ENCODE measurements around the gene FZD8.

DNA sequence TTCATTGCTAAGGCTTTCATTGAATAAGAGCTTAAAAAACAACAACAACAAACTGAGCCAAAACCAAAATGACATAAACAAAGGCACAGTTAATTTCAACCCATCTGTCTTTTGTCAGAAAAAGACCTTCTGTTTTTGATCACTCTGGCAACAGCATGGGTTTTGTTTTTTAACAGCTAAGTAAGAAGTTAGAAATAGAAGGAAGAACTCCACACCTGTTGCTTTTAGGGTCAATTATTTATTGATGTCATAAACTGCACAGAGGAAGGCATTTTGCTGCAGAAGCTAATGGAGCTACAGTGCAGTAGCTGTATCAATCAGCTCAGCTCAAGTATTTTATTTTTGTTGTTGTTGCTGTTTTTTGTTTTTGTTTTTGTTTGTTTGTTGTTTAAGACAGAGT is 53.3 kb downstream of the FZD8 start:
- no peak for TF ChIP-seq EP300 (IDR thresholded peaks at IDR 0.05; ENCODE audit: borderline replicate concordance)
- TF ChIP-seq RAD21 (IDR thresholded peaks at IDR 0.05; ENCODE audit: low read depth): no peak
- TF ChIP-seq, protein P1, sequence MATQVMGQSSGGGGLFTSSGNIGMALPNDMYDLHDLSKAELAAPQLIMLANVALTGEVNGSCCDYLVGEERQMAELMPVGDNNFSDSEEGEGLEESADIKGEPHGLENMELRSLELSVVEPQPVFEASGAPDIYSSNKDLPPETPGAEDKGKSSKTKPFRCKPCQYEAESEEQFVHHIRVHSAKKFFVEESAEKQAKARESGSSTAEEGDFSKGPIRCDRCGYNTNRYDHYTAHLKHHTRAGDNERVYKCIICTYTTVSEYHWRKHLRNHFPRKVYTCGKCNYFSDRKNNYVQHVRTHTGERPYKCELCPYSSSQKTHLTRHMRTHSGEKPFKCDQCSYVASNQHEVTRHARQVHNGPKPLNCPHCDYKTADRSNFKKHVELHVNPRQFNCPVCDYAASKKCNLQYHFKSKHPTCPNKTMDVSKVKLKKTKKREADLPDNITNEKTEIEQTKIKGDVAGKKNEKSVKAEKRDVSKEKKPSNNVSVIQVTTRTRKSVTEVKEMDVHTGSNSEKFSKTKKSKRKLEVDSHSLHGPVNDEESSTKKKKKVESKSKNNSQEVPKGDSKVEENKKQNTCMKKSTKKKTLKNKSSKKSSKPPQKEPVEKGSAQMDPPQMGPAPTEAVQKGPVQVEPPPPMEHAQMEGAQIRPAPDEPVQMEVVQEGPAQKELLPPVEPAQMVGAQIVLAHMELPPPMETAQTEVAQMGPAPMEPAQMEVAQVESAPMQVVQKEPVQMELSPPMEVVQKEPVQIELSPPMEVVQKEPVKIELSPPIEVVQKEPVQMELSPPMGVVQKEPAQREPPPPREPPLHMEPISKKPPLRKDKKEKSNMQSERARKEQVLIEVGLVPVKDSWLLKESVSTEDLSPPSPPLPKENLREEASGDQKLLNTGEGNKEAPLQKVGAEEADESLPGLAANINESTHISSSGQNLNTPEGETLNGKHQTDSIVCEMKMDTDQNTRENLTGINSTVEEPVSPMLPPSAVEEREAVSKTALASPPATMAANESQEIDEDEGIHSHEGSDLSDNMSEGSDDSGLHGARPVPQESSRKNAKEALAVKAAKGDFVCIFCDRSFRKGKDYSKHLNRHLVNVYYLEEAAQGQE (IDR thresholded peaks at IDR 0.05; ENCODE audit: low read depth): no peak
- TF ChIP-seq YY1 (IDR thresholded peaks at IDR 0.05; ENCODE audit: low read depth): no peak
- TF ChIP-seq EGR1 (IDR thresholded peaks at IDR 0.05): no peak
- TF ChIP-seq, protein P2, sequence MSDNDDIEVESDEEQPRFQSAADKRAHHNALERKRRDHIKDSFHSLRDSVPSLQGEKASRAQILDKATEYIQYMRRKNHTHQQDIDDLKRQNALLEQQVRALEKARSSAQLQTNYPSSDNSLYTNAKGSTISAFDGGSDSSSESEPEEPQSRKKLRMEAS (IDR thresholded peaks at IDR 0.05): no peak
- no peak for TF ChIP-seq TAF1 (IDR thresholded peaks at IDR 0.05; ENCODE audit: low read depth)

Measured in Ishikawa (cell line).